ENCODE results near the gene PLXDC2. TPM values are rescaled to one million over a fixed set of nuclear protein-coding genes. Genes with fewer than 3 reads are reported as not detected.

PLXDC2 gene
- total RNA-seq, 1 experiment from 2014 or later, result 0.21 TPM

GRCh38 chr10:19946245-19946644 is 130.0 kb downstream of the PLXDC2 start:
- intact Hi-C loops (cut with micrococcal nuclease; ENCODE audit: unreplicated experiment), result no loop called here
- no TSS peak for BruUV-seq (replicated peaks)
- ChIA-PET CTCF (no interaction called here), POLR2A (no interaction called here)
- H3K36me3 ChIP-seq (ENCODE audit: control insufficient read depth, insufficient read depth, low read length), result no peaks in the 10 kb centered on the region
- DNase-seq (ENCODE audit: low read depth, low spot score), result no peak
- no peaks in the 10 kb centered on the region for H3K9me3 ChIP-seq (ENCODE audit: control insufficient read depth, insufficient read depth, low read depth, low read length)
- no peak overlapping the region for H3K4me3 ChIP-seq (ENCODE audit: low read depth in 2 of 2, low read length in 2 of 2)
- in situ Hi-C loops (cut with HindIII; ENCODE audit: low pct_unique_long_range_greater_than_20kb, low sequenced_read_pairs), result no loop called here
- TF ChIP-seq CTCF (IDR thresholded peaks at IDR 0.05) (no peak), POLR2AphosphoS5 (IDR thresholded peaks at IDR 0.05; ENCODE audit: low read depth, low read length) (no peak), SIN3A (IDR thresholded peaks at IDR 0.05; ENCODE audit: borderline replicate concordance, insufficient read depth, low read depth, low read length) (no peak), TCF7L2 (IDR thresholded peaks at IDR 0.05; ENCODE audit: low read depth, low read length) (no peak)
- TF ChIP-seq, protein P1, sequence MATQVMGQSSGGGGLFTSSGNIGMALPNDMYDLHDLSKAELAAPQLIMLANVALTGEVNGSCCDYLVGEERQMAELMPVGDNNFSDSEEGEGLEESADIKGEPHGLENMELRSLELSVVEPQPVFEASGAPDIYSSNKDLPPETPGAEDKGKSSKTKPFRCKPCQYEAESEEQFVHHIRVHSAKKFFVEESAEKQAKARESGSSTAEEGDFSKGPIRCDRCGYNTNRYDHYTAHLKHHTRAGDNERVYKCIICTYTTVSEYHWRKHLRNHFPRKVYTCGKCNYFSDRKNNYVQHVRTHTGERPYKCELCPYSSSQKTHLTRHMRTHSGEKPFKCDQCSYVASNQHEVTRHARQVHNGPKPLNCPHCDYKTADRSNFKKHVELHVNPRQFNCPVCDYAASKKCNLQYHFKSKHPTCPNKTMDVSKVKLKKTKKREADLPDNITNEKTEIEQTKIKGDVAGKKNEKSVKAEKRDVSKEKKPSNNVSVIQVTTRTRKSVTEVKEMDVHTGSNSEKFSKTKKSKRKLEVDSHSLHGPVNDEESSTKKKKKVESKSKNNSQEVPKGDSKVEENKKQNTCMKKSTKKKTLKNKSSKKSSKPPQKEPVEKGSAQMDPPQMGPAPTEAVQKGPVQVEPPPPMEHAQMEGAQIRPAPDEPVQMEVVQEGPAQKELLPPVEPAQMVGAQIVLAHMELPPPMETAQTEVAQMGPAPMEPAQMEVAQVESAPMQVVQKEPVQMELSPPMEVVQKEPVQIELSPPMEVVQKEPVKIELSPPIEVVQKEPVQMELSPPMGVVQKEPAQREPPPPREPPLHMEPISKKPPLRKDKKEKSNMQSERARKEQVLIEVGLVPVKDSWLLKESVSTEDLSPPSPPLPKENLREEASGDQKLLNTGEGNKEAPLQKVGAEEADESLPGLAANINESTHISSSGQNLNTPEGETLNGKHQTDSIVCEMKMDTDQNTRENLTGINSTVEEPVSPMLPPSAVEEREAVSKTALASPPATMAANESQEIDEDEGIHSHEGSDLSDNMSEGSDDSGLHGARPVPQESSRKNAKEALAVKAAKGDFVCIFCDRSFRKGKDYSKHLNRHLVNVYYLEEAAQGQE (IDR thresholded peaks at IDR 0.05; ENCODE audit: insufficient read depth in 1 of 2, low read depth in 2 of 2, low read length in 1 of 2), result no peak
- no peaks in the 10 kb centered on the region for H3K4me1 ChIP-seq (ENCODE audit: control insufficient read depth, insufficient read depth, low read length)
- ATAC-seq, result no peak
- no peaks in the 10 kb centered on the region for H3K27me3 ChIP-seq (ENCODE audit: control insufficient read depth, insufficient read depth, low read length)
- H3K27ac ChIP-seq (ENCODE audit: low read length), result no peak overlapping the region

GRCh38 chr10:19946791-19947190 is 130.6 kb downstream of the PLXDC2 start:
- H3K27ac ChIP-seq (ENCODE audit: low read length), result no peak overlapping the region

More at GRCh38 chr10:19946791-19947190, 130.6 kb downstream of the PLXDC2 start:
- ChIA-PET POLR2A (no interaction called here), CTCF (no interaction called here)
- DNase-seq (ENCODE audit: low read depth, low spot score) (no peak), ATAC-seq (no peak)
- no TSS peak for BruUV-seq (replicated peaks)
- TF ChIP-seq TCF7L2 (IDR thresholded peaks at IDR 0.05; ENCODE audit: low read depth, low read length) (no peak), SIN3A (IDR thresholded peaks at IDR 0.05; ENCODE audit: borderline replicate concordance, insufficient read depth, low read depth, low read length) (no peak), CTCF (IDR thresholded peaks at IDR 0.05) (no peak), POLR2AphosphoS5 (IDR thresholded peaks at IDR 0.05; ENCODE audit: low read depth, low read length) (no peak)
- TF ChIP-seq, protein P1 (IDR thresholded peaks at IDR 0.05; ENCODE audit: insufficient read depth in 1 of 2, low read depth in 2 of 2, low read length in 1 of 2), result no peak
- no peak overlapping the region for H3K4me3 ChIP-seq (ENCODE audit: low read depth in 2 of 2, low read length in 2 of 2)
- H3K4me1 ChIP-seq (ENCODE audit: control insufficient read depth, insufficient read depth, low read length), result no peaks in the 10 kb centered on the region
- intact Hi-C loops (cut with micrococcal nuclease; ENCODE audit: unreplicated experiment), result no loop called here
- no peaks in the 10 kb centered on the region for H3K9me3 ChIP-seq (ENCODE audit: control insufficient read depth, insufficient read depth, low read depth, low read length)
- no peaks in the 10 kb centered on the region for H3K36me3 ChIP-seq (ENCODE audit: control insufficient read depth, insufficient read depth, low read length)
- in situ Hi-C loops (cut with HindIII; ENCODE audit: low pct_unique_long_range_greater_than_20kb, low sequenced_read_pairs), result no loop called here
- no peaks in the 10 kb centered on the region for H3K27me3 ChIP-seq (ENCODE audit: control insufficient read depth, insufficient read depth, low read length)

Data from Panc1 (cell line).